GM23338 (cell line): ENCODE data around the gene GORAB. TPM values are rescaled to one million over a fixed set of nuclear protein-coding genes. Genes with fewer than 3 reads are reported as not detected.

Experiments used
- ATAC-seq: fragments of 200-7000 bp; cut with Tn5 transposase; 3 replicates; pipeline ENCODE4 v1.9.1; 2020
- DNase-seq: peaks from one replicate; pipeline ENCODE4 v3.0.0-alpha.2; 2015; ENCODE audit warnings: low spot score
- H2AFZ ChIP-seq: fragments of 200-600 bp; sonication (generic); 2 replicates; pipeline ENCODE4 v1.8.0; 2016; ENCODE audit warnings: antibody characterized with exemption, mild to moderate bottlenecking, moderate library complexity
- H3F3A ChIP-seq: fragments of 200-600 bp; sonication (generic); replicated peaks from 2 replicates; pipeline ENCODE4 v1.8.0; 2017; ENCODE audit warnings: antibody characterized with exemption, mixed run types, low read depth
- H3K27ac ChIP-seq: fragments of 200-600 bp; sonication (generic); 2 replicates; pipeline ENCODE4 v1.6.1; 2016; ENCODE audit warnings: low read depth
- H3K27me3 ChIP-seq: fragments of 200-600 bp; sonication (generic); 2 replicates; pipeline ENCODE4 v1.8.0; 2016; ENCODE audit warnings: mild to moderate bottlenecking, mixed run types, moderate library complexity; ENCODE audit not compliant: insufficient read depth
- H3K36me3 ChIP-seq: fragments of 200-600 bp; sonication (generic); 2 replicates; pipeline ENCODE4 v1.8.0; 2016; ENCODE audit warnings: mild to moderate bottlenecking; ENCODE audit not compliant: insufficient read depth
- H3K4me1 ChIP-seq: fragments of 200-600 bp; sonication (generic); 2 replicates; pipeline ENCODE4 v1.8.0; 2016; ENCODE audit warnings: mild to moderate bottlenecking, moderate library complexity; ENCODE audit not compliant: insufficient read depth
- H3K4me2 ChIP-seq: fragments of 200-600 bp; sonication (generic); 2 replicates; pipeline ENCODE4 v1.7.1; 2017; ENCODE audit warnings: mixed run types
- H3K4me3 ChIP-seq: fragments of 200-600 bp; sonication (generic); 2 replicates; pipeline ENCODE4 v1.6.1; 2016; ENCODE audit warnings: mixed run types
- H3K79me2 ChIP-seq: fragments of 200-600 bp; sonication (generic); replicated peaks from 2 replicates; pipeline ENCODE4 v1.8.0; 2017; ENCODE audit warnings: mild to moderate bottlenecking; ENCODE audit not compliant: insufficient read depth
- H3K9me2 ChIP-seq: fragments of 200-600 bp; sonication (generic); 2 replicates; pipeline ENCODE4 v1.8.0; 2017; ENCODE audit not compliant: insufficient read depth
- H4K20me1 ChIP-seq: fragments of 200-600 bp; sonication (generic); replicated peaks from 2 replicates; pipeline ENCODE4 v1.8.0; 2017; ENCODE audit warnings: mild to moderate bottlenecking; ENCODE audit not compliant: insufficient read depth
- H3K27ac Mint-ChIP-seq: 2 replicates; pipeline ENCODE4 v1.8.0; 2020; ENCODE audit warnings: inconsistent platforms, mild to moderate bottlenecking, moderate library complexity, mixed read lengths
- H3K27me3 Mint-ChIP-seq: 3 replicates; pipeline ENCODE4 v1.8.0; 2022; ENCODE audit warnings: low read depth, mild to moderate bottlenecking, moderate library complexity, mixed read lengths, inconsistent platforms; ENCODE audit not compliant: insufficient read depth, poor library complexity
- H3K36me3 Mint-ChIP-seq: 3 replicates; pipeline ENCODE4 v1.8.0; 2021; ENCODE audit warnings: low read depth, mild to moderate bottlenecking, inconsistent platforms, moderate library complexity, mixed read lengths
- H3K4me1 Mint-ChIP-seq: 3 replicates; pipeline ENCODE4 v1.8.0; 2020; ENCODE audit warnings: mild to moderate bottlenecking, inconsistent platforms, mixed read lengths
- H3K4me3 Mint-ChIP-seq: 3 replicates; pipeline ENCODE4 v1.8.0; 2021; ENCODE audit warnings: moderate library complexity, mild to moderate bottlenecking, inconsistent platforms, mixed read lengths
- H3K9me3 Mint-ChIP-seq: 3 replicates; pipeline ENCODE4 v1.8.0; 2020; ENCODE audit warnings: moderate library complexity, mild to moderate bottlenecking, inconsistent platforms, mixed read lengths
- CREB1 ChIP-seq: fragments of 250-450 bp; sonication (Bioruptor Pico); IDR thresholded peaks from 2 replicates; pipeline ENCODE4 v1.5.0; 2020; ENCODE audit warnings: low read depth, mild to moderate bottlenecking, moderate library complexity
- EZH2 ChIP-seq: fragments of 200-600 bp; sonication (generic); IDR thresholded peaks from one replicate; pipeline ENCODE4 v1.8.0; 2017; ENCODE audit warnings: antibody characterized with exemption, mild to moderate bottlenecking, low read depth; ENCODE audit not compliant: unreplicated experiment
- EZH2phosphoT487 ChIP-seq: fragments of 200-600 bp; sonication (generic); IDR thresholded peaks from one replicate; pipeline ENCODE4 v1.8.1; 2018; ENCODE audit warnings: antibody characterized with exemption; ENCODE audit not compliant: unreplicated experiment
- JUNB ChIP-seq: IDR thresholded peaks from one replicate; pipeline ENCODE4 v1.6.1; 2016; ENCODE audit warnings: antibody characterized with exemption; ENCODE audit not compliant: unreplicated experiment
- NANOG ChIP-seq: IDR thresholded peaks from 2 replicates; pipeline ENCODE4 v1.6.1; 2016; ENCODE audit warnings: antibody characterized with exemption, borderline replicate concordance
- POLR2AphosphoS5 ChIP-seq: IDR thresholded peaks from 2 replicates; pipeline ENCODE4 v1.6.1; 2016; ENCODE audit warnings: antibody characterized with exemption, low read depth
- STAT1 ChIP-seq: IDR thresholded peaks from one replicate; pipeline ENCODE4 v1.6.1; 2016; ENCODE audit warnings: antibody characterized with exemption; ENCODE audit not compliant: unreplicated experiment
- ZNF114 ChIP-seq: fragments of 250-450 bp; sonication (Bioruptor Pico); IDR thresholded peaks from 2 replicates; pipeline ENCODE4 v1.5.0; 2020; ENCODE audit warnings: mild to moderate bottlenecking, moderate library complexity
- ZNF331 ChIP-seq: fragments of 250-450 bp; sonication (Bioruptor Pico); IDR thresholded peaks from 2 replicates; pipeline ENCODE4 v1.5.0; 2020; ENCODE audit warnings: low read depth, mild to moderate bottlenecking, moderate library complexity
- polyA plus RNA-seq: library from polyadenylated mRNA; unstranded; fragments of >200 nt; fragmentation: Nextera tagmentation; extraction: Ambion mirVana; gene quantifications from 2 replicates; pipeline ENCODE4 v1.2.1, GENCODE V29; 2016
- total RNA-seq: library from RNA; depleted of rRNA; stranded (reverse); fragments of >200 nt; shearing (Covaris generic); gene quantifications from 2 replicates; pipeline ENCODE4 v1.2.3, GENCODE V29; 2014
- TF ChIP-seq, protein P1 (sequence below): IDR thresholded peaks from one replicate; pipeline ENCODE4 v1.6.1; 2018; ENCODE audit warnings: antibody characterized with exemption; ENCODE audit not compliant: unreplicated experiment
- TF ChIP-seq, protein P2 (sequence below), 2 experiments: fragments of 200-600 bp in 1 of 2; sonication (generic) in 1 of 2; conservative IDR thresholded peaks; 2 replicates each; pipeline versions ENCODE4 v1.5.1 to v1.6.1; 2016 to 2017; ENCODE audit warnings: antibody characterized with exemption in 2 of 2, low read depth in 2 of 2, mild to moderate bottlenecking in 2 of 2, moderate library complexity in 1 of 2
- TF ChIP-seq, protein P3 (sequence below): fragments of 250-450 bp; sonication (Bioruptor Pico); IDR thresholded peaks from 2 replicates; pipeline ENCODE4 v1.5.0; 2020; ENCODE audit warnings: mild to moderate bottlenecking, moderate library complexity
- TF ChIP-seq, protein P4 (sequence below): IDR thresholded peaks from 2 replicates; pipeline ENCODE4 v1.6.1; 2016; ENCODE audit warnings: antibody characterized with exemption

The GORAB gene
- total and polyA plus RNA-seq, 2 experiments from 2014 or later = 10.4 to 21.1 TPM

DNA sequence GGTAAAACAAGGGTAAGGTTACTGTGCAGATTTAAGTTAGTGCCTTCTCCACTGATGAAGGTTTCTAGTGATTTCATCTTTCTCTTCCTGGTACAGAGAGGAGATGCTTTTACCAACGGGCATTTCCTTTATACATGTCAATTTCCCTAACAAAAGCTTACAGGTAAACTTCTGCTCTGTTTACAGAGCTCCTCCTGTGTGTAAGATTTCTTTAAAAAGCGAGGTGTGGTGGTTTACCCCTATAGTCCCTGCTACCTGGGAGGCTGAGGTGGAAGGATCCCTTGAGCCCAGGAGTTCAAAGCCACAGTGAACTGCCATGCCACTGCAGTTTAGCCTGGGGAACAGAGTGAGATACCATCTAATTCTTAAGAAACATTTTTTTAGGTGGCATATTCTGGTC lies 40.7 kb upstream of the GORAB start:
- no peak overlapping the region for H3K4me3 ChIP-seq
- peak; percentile 46 for DNase-seq
- H3K79me2 ChIP-seq = no peaks in the 10 kb centered on the region
- peak overlapping the region; percentile 7 for H3K4me2 ChIP-seq
- H3K36me3 ChIP-seq = no peaks in the 10 kb centered on the region
- peak; percentile 69 for ATAC-seq
- no peaks in the 10 kb centered on the region for H3K9me2 ChIP-seq
- Mint-ChIP-seq H3K4me3 (no peak overlapping the region), H3K9me3 (peaks cover 12% of the 10 kb centered on the region), H3K4me1 (peaks cover 50% of the 10 kb centered on the region), H3K36me3 (peaks cover 13% of the 10 kb centered on the region; the same call in 2 of the 3 replicates), H3K27me3 (peaks cover 3% of the 10 kb centered on the region), H3K27ac (no peak overlapping the region)
- H4K20me1 ChIP-seq = no peaks in the 10 kb centered on the region
- H3K27ac ChIP-seq = no peak overlapping the region
- no peak for TF ChIP-seq NANOG
- no peak for TF ChIP-seq STAT1
- TF ChIP-seq, protein P1, sequence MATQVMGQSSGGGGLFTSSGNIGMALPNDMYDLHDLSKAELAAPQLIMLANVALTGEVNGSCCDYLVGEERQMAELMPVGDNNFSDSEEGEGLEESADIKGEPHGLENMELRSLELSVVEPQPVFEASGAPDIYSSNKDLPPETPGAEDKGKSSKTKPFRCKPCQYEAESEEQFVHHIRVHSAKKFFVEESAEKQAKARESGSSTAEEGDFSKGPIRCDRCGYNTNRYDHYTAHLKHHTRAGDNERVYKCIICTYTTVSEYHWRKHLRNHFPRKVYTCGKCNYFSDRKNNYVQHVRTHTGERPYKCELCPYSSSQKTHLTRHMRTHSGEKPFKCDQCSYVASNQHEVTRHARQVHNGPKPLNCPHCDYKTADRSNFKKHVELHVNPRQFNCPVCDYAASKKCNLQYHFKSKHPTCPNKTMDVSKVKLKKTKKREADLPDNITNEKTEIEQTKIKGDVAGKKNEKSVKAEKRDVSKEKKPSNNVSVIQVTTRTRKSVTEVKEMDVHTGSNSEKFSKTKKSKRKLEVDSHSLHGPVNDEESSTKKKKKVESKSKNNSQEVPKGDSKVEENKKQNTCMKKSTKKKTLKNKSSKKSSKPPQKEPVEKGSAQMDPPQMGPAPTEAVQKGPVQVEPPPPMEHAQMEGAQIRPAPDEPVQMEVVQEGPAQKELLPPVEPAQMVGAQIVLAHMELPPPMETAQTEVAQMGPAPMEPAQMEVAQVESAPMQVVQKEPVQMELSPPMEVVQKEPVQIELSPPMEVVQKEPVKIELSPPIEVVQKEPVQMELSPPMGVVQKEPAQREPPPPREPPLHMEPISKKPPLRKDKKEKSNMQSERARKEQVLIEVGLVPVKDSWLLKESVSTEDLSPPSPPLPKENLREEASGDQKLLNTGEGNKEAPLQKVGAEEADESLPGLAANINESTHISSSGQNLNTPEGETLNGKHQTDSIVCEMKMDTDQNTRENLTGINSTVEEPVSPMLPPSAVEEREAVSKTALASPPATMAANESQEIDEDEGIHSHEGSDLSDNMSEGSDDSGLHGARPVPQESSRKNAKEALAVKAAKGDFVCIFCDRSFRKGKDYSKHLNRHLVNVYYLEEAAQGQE = no peak
- TF ChIP-seq POLR2AphosphoS5 = no peak
- TF ChIP-seq, protein P2, sequence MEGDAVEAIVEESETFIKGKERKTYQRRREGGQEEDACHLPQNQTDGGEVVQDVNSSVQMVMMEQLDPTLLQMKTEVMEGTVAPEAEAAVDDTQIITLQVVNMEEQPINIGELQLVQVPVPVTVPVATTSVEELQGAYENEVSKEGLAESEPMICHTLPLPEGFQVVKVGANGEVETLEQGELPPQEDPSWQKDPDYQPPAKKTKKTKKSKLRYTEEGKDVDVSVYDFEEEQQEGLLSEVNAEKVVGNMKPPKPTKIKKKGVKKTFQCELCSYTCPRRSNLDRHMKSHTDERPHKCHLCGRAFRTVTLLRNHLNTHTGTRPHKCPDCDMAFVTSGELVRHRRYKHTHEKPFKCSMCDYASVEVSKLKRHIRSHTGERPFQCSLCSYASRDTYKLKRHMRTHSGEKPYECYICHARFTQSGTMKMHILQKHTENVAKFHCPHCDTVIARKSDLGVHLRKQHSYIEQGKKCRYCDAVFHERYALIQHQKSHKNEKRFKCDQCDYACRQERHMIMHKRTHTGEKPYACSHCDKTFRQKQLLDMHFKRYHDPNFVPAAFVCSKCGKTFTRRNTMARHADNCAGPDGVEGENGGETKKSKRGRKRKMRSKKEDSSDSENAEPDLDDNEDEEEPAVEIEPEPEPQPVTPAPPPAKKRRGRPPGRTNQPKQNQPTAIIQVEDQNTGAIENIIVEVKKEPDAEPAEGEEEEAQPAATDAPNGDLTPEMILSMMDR (conservative IDR thresholded peaks at IDR 0.05; ENCODE audit: low read depth in 2 of 2) = no peak
- TF ChIP-seq, protein P3, sequence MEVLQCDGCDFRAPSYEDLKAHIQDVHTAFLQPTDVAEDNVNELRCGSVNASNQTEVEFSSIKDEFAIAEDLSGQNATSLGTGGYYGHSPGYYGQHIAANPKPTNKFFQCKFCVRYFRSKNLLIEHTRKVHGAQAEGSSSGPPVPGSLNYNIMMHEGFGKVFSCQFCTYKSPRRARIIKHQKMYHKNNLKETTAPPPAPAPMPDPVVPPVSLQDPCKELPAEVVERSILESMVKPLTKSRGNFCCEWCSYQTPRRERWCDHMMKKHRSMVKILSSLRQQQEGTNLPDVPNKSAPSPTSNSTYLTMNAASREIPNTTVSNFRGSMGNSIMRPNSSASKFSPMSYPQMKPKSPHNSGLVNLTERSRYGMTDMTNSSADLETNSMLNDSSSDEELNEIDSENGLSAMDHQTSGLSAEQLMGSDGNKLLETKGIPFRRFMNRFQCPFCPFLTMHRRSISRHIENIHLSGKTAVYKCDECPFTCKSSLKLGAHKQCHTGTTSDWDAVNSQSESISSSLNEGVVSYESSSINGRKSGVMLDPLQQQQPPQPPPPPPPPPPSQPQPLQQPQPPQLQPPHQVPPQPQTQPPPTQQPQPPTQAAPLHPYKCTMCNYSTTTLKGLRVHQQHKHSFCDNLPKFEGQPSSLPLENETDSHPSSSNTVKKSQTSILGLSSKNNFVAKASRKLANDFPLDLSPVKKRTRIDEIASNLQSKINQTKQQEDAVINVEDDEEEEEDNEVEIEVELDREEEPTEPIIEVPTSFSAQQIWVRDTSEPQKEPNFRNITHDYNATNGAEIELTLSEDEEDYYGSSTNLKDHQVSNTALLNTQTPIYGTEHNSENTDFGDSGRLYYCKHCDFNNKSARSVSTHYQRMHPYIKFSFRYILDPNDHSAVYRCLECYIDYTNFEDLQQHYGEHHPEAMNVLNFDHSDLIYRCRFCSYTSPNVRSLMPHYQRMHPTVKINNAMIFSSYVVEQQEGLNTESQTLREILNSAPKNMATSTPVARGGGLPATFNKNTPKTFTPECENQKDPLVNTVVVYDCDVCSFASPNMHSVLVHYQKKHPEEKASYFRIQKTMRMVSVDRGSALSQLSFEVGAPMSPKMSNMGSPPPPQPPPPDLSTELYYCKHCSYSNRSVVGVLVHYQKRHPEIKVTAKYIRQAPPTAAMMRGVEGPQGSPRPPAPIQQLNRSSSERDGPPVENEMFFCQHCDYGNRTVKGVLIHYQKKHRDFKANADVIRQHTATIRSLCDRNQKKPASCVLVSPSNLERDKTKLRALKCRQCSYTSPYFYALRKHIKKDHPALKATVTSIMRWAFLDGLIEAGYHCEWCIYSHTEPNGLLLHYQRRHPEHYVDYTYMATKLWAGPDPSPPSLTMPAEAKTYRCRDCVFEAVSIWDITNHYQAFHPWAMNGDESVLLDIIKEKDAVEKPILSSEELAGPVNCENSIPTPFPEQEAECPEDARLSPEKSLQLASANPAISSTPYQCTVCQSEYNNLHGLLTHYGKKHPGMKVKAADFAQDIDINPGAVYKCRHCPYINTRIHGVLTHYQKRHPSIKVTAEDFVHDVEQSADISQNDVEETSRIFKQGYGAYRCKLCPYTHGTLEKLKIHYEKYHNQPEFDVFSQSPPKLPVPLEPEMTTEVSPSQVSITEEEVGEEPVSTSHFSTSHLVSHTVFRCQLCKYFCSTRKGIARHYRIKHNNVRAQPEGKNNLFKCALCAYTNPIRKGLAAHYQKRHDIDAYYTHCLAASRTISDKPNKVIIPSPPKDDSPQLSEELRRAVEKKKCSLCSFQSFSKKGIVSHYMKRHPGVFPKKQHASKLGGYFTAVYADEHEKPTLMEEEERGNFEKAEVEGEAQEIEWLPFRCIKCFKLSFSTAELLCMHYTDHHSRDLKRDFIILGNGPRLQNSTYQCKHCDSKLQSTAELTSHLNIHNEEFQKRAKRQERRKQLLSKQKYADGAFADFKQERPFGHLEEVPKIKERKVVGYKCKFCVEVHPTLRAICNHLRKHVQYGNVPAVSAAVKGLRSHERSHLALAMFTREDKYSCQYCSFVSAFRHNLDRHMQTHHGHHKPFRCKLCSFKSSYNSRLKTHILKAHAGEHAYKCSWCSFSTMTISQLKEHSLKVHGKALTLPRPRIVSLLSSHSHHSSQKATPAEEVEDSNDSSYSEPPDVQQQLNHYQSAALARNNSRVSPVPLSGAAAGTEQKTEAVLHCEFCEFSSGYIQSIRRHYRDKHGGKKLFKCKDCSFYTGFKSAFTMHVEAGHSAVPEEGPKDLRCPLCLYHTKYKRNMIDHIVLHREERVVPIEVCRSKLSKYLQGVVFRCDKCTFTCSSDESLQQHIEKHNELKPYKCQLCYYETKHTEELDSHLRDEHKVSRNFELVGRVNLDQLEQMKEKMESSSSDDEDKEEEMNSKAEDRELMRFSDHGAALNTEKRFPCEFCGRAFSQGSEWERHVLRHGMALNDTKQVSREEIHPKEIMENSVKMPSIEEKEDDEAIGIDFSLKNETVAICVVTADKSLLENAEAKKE (CRISPR knock-in tag) = no peak
- TF ChIP-seq, protein P4, sequence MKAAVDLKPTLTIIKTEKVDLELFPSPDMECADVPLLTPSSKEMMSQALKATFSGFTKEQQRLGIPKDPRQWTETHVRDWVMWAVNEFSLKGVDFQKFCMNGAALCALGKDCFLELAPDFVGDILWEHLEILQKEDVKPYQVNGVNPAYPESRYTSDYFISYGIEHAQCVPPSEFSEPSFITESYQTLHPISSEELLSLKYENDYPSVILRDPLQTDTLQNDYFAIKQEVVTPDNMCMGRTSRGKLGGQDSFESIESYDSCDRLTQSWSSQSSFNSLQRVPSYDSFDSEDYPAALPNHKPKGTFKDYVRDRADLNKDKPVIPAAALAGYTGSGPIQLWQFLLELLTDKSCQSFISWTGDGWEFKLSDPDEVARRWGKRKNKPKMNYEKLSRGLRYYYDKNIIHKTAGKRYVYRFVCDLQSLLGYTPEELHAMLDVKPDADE = no peak
- no peak for TF ChIP-seq CREB1
- no peak for TF ChIP-seq EZH2phosphoT487
- no peak for TF ChIP-seq ZNF114 (CRISPR knock-in tag)
- no peak for TF ChIP-seq EZH2
- no peak for TF ChIP-seq ZNF331 (CRISPR knock-in tag)
- no peak for TF ChIP-seq JUNB
- no peaks in the 10 kb centered on the region for H3F3A ChIP-seq
- H2AFZ ChIP-seq = no peak overlapping the region
- H3K4me1 ChIP-seq = peaks cover 39% of the 10 kb centered on the region
- no peaks in the 10 kb centered on the region for H3K27me3 ChIP-seq
